ENCODE results near the gene SPINK9.
"Not testable (repeated sequence)": the region's sequence is repeated elsewhere in the genome, so short reads cannot be mapped to it uniquely, and the experiment has no call there.

The SPINK9 gene, protein sequence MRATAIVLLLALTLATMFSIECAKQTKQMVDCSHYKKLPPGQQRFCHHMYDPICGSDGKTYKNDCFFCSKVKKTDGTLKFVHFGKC
- total RNA-seq = 0 to 0.31 reads per million in 2 donors

DNA sequence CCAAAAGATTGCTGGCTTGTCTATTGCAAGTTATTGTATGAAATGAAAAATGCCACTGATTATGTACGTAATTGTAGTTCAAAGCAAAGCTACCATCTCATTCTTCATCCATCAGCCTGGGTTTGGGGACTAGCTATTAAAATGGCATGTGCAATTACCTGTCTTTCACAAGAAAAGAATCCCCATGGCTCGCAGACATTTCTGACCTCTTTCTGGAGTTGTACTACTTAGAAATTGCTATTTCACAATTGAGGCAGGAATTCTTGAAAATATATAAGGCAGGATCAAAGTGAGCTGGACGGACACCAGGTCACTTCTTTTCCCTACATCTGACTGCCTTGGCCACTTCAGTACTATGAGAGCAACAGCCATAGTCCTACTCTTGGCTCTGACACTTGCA, at the start of gene SPINK9:
SPINK9 (plus strand) TSS at position 301 of the 400 bp plus-strand sequence; CDS start at position 356, 55 bp downstream.
- DNase-seq = no peak

DNA sequence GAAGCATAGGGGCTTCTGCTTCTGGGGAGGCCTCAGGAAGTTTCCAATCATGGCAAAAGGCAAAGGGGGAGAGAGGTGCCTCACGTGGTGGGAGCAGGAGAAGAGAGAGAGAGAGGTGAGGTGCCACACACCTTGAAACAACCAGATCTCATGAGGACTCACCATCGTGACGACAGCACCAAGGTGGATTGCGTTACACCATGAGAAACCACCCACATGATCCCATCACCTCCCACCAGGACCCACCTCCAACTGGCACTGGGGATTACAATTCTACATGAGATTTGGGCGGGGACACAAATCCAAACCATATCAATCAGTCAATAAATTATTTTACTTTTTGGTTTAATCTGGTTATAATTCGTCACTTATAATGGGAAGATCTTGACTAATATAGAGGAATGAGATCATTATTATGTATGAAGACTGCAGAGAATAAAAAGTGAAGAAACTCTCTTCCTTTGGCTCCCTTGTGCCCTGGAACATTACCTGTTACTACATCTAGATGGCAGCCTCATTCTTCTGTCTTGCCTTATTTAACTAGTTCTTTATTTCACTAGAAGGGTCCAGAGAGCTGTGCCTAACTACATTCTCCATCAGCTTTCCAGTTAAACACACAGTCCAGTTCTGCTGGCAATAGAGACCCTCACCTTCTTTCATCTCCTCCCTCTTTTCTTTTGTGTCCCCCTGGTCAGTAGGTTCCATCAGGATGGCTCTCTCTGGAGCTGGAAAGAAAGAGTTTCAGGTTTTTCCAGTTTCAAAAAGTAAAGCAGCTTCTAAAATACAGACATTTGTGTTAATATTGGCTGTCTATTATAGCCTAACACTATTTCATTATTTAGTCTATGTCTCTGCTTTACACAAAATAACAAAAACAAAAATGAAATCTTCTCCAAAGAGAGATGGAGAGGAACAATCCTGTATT, 44.8 kb upstream of the SPINK9 start:
- DNase-seq = no peak

DNA sequence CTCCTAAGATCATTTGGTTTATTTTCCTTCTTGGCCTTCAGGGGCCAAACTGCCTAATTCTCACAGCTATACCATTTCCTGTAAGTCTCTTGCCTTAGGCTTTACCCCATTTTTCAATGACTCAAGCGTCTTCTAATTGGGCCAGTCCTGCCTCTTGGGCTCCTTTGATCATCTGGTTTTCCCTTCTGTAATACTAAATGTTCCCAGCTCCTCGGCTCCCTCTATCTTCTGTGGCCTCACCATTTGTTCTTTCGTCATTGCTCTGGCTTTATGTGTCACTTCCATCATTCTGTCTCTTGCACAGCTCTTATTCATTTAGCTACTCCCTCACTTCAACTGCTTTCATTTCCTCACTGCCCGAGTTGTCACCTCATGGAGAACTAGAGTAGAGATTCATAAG, 37.6 kb upstream of the SPINK9 start:
- no peak for DNase-seq

DNA sequence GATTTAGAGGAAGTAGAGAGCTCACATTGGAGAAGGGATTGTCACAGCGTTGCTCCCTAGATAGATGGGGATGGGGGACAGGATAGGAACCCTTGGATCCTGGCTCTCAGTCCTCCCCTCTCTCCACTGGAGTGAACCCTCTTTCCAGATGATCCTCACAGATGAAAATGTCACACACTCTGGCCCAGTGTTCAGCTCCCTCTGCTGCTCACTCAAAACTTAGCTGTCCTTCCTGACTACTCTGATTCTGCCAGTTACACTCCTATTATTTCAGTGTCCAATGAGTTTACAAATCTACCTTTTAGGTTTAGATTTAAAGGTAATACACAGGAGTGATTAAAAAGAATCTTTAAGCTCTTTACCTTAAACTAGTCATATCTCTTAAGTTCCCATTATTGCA, 28.9 kb upstream of the SPINK9 start:
- DNase-seq = no peak

DNA sequence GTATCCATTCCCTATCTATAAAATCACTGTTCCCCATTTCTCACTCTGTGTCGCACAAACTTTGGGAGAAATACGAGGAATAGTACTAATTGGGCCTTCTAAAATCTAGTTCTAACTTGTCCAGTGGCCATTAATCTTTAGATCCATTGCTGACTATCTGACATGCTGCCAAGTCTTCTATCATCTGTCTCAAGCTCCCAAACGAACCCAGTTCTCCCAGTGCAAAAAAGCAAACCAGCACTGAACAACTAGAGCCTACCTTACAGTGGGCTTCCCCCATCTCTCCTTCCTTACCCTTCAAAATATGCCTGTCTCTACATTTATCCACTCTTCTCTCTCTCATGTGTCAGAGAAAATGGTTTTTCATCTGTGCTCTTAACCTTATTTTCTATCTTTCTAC, 26.3 kb upstream of the SPINK9 start:
- DNase-seq = no peak

DNA sequence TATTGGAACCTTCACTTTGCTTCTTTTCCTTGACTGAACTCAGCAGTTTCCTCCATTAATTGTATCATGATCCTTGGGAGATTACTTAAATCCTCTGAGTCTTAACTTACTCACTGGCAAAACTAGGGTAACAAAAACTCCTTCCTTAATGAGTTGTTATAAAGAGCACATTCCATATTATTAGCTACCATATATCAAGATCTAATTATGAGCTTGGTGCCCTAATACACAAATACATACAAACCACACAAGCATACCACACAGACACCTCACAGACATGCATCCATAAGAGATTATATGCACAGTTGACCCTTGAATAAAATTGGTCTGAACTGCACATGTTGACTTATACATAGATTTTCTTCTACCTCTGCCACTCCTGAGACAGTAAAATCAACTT, 25.6 kb upstream of the SPINK9 start:
- DNase-seq = no peak

DNA sequence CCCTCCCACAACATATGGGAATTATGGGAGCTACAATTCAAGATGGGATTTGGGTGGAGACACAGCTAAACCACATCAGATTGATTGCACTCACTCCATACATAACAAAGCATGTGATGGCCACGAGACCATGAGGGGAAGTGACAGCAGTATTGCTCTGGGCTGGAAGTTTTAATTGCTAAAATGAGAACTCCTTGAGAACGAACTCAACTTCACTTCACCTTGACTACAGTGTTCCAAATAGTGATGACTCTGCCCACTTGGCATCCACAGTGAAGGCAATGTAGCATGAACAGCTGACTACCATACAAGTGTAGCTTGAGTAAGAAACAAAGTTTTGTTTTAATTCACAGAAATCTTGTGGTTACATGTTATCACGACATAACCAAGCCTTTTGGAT, 23.9 kb upstream of the SPINK9 start:
- no peak for DNase-seq

DNA sequence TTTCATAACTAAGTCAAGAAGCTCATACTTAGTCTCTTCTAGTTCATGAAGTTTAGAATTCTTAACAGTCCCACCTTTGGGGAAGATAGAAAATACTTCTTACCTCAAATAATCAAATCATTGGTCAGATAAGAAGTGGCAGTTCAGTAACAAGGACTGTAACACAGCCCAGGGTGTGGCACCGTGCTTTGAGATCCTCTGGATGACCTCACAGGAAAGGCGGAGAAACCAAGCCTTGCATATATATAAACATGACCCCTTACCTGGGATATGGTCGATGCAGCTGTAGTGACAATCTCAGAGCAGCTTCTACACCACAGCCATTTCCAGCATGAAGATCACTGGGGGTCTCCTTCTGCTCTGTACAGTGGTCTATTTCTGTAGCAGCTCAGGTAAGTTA, 23.2 kb upstream of the SPINK9 start, which contains the start of gene SPINK7:
SPINK7 (plus strand) TSS at position 271 of the 400 bp plus-strand sequence; CDS start at position 332, 61 bp downstream.
- DNase-seq = no peak

DNA sequence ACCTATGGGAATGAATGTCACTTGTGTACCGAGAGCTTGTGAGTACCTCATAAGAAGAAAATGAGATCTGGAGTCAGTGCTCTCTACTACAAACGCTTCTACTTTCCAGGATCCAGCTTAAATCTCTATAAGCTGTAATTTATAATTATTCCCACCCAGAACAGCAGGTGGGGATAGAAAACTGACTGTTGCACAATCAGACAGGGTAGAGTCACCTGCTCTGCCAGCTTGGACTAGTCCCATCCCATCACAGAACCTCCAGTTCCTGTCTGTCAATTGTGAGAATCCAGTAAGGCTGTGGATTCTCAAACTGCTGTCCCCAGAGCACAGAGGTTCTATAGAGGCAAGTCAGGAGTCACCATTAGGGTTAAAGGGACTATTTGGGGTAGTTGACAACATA, 21.2 kb upstream of the SPINK9 start:
- no peak for DNase-seq

DNA sequence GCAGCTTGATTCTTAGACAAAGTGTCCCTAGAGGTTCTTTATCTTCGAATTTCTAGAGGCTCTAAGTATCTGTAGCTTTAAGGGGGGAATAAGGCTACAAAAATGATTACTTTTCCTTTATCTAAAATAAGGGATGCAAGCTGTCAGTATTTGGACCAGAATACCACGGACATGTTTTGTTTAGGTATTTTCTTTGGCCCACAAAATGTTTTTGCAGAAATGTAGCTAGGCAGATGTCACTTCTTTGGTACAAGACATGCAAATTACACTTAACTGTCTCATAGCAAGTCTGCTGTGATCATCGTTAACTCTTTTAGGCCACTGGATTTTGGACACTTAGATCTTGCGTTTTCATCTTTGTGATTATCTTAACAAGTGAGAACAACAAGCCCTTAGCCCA, 20.6 kb upstream of the SPINK9 start:
- DNase-seq = no peak

DNA sequence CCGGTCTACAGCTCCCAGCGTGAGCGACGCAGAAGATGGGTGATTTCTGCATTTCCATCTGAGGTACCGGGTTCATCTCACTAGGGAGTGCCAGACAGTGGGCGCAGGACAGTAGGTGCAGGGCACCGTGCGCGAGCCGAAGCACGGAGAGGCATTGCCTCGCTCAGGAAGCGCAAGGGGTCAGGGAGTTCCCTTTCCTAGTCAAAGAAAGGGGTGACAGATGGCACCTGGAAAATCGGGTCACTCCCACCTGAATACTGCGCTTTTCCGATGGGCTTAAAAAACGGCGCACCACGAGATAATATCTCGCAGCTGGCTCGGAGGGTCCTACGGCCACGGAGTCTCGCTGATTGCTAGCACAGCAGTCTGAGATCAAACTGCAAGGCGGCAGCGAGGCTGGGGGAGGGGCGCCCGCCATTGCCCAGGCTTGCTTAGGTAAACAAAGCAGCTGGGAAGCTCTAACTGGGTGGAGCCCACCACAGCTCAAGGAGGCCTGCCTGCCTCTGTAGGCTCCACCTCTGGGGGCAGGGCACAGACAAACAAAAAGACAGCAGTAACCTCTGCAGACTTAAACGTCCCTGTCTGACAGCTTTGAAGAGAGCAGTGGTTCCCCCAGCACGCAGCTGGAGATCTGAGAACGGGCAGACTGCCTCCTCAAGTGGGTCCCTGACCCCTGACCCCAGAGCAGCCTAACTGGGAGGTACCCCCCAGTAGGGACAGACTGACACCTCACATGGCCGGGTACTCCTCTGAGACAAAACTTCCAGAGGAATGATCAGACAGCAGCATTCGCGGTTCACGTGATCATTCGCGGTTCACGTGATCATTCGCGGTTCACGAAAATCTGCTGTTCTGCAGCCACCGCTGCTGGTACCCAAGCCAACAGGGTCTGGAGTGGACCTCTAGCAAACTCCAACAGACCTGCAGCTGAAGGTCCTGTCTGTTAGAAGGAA, 15.1 kb upstream of the SPINK9 start:
- not testable (repeated sequence) for DNase-seq

DNA sequence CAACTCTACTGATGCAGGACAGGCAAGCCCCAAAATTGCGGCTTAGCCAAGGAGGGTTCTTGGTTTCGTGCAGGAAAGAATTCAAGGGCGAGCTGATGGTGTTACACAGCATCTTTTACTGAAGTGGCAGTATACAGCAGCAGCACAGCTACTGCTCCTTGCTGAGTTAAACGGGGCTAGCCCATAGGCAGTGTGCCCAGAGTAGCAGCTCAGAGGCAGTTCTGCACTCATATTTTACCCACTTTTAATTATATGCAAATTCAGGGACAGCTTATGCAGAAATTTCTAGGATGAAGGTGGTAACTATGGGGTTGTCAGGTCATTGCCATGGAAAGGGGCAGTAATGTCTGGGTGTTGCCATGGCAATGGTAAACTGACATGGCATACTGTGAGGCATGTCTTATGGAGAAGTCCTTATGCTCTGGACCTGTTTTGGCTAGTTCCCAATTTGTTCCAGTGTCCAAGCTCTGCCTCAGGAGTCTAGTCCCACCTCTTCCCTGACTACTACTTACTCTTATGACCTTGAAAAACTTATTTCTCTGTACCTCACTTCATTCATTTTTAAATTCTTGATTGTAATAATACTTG, 2.0 kb upstream of the SPINK9 start:
- no peak for DNase-seq

DNA sequence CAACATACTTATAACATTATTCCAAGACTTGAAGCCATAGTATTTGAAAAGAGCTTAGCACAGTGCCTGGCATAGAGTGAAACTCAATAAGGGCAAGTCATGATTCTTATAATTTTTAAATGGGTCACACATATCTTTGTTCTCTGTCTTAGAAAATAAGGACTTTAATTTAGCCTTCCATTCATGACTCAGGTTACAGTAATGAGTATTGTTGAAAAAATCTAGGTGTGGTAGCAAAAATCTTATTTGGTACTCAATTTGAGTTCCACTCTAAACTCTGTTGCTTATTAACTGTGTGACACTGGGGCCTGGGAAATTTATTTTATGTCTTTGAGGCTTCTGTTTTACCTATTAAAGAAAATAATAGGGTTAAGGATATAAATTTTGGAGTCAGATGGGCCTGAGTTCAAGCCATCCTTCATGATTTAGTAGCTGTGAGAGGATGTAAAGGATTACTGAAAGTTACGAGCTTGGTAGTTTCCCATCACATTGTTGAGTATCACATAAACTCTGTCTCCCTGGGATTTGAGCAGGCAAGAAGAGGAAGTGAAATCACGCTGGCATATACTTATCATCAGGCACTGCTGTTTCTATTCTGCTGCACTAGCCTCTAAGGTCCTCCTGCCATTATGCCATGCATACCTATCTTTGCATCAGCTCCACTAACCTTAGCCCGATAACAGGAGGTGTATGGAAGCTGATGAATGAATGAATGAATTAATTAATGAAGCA, 1.5 kb downstream of the SPINK9 start:
- no peak for DNase-seq

DNA sequence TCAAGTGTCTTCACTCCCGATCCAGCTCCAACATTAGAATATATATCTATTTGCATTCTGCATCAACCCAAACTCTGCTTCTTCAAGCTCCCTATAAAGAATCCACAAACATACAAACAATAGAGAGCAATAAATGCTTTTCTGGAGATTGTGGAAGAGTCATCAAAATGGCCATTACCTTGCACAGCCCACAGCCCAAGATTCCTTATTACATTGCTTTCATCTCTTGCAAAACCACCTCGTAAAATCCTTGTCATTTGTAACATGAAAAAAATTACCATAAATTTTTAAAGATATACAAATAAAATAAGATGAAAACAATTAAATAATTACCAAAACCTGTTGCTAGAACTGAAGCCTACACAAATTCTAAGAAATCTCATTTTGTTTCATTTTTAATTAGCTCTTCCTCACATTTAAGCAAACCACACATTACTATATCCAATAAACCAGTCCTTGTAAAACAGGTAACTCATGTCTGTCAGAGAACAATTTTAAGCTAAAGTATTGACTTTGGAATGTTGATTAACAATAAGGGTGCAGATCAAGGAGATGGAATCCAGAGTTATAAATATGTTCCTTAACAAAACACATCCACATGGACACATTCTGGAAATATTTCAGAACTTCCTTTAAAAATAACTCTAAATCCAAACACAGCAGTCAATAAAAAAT, 7.1 kb downstream of the SPINK9 start:
- DNase-seq = no peak

DNA sequence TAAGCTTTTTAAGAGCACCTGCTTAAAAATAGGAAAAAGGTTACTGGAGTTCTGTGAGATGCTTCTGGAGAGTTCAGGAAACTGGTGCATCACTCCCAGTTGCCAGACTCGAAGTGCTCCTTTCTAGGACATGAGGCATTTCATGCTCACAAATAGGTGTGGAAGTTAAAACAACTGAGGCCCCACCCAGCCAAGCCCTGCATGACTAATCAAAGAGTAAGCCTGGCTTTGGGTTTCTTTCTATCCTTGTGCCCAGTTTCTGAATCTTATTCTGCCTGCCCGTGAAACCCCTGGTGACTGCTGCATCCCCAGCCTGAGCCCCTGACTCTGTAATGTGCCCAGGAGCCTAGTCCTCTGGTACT, 7.7 kb downstream of the SPINK9 start:
- DNase-seq = no peak

DNA sequence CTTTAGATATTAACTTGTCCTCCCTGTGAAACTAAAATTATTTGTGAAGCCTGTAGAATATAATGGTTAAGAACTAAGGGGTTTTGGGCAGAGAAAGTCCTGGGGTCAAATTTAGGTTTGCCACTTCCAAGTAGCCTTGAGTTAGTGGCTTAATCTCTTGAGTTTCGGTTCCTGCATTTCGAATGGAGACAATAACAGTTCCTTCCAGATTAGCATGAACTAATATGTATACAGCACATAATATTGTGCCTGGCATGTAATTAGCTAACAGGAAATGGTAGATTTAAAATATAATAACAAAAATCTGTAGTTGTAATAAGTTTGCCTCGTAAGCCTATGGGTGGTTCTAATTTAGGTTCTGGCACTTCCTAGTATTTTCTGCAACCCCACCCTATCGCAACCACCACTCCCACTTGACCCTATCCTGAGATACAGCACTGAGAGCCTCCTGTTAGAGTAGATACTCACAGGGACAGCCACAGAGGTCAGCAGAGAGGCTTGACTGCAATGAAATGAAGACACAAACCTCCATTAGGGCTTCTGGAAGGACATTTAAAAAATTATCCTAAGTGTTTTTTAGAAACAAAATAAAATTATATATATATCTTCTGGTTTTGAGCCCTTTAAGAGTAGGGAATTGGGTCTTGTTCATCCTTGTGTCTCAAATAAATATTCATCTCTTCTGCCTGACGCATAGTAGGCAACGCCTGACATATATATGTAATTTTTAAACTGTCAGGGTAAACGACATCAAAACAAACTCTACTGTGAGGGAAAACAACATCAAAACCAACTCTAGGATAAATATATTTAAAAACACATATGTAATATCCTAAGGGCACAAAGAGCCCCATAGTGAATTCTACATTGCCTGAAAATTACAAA, 8.5 kb downstream of the SPINK9 start:
- DNase-seq = no peak

DNA sequence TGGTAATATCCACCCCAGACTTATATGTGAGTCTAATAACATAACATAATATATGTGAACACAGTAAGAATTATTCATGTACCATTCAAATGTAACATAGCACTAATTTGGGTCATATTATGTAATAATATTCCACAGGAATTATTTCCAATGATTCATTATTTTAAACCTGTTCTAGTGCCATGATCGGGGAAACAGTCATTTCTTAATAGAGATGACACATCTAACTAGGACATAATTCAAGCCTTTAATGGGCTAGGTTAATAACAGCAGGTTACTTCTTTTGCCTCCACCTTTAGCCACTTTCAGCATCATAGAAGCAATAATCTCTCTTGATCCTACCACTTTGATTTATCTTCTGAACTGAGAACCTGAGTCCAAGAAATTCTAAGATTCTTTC, 12.3 kb downstream of the SPINK9 start:
- no peak for DNase-seq

DNA sequence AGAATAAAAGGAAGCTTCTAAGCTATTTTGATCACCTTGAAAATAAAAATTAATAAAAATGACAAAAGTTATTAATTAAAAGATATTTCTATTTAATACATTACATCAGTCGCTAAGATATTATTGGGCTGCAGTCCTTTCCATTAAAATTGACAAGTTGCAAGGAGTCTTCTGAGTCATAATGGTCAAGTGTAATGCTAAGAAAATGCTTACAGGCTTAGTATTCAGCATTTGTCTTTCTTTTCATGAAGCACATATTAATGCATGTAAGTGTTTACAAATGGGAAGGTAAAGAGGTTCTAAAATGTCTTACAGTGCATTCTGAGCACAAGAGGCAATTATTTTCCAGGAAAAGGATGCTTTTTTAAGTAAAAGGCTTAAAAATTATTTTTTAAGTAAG, 17.3 kb downstream of the SPINK9 start:
- DNase-seq = no peak

DNA sequence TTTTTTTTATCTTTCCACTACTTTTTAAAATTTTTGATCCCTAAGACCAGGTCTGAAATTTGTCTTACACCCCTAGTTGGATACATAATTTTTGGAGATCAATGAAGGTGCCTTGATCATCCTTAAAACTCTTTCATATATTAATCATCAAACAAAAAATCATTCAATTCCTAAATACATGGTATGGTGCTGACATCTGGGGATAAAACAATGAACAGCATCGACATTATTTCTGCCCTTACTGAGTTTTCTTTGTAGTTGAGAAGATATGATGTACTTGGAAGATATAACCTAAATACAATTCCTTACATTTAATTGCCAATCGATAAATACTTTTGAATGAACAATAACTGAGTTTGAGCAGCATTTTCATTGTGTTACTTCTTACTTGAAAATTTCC, 18.3 kb downstream of the SPINK9 start:
- no peak for DNase-seq

DNA sequence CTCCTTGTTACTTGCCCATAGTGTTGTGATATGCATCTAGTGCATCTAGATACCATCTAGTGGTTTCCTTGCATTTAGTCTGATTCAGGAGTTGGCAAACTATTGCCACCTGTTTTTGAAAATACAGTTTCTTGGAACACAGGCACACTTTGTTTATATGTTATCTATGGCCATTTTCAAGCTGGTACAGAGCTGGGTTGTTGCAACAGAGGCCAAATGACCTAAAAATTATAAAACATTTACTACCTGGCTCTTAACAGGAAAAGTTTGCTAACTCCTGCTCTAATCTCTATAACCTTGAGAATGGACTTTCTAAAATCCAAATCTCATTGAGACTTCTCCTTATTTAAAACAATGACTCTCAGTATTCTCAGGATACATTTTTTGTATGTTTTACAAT, 29.0 kb downstream of the SPINK9 start:
- DNase-seq = no peak

DNA sequence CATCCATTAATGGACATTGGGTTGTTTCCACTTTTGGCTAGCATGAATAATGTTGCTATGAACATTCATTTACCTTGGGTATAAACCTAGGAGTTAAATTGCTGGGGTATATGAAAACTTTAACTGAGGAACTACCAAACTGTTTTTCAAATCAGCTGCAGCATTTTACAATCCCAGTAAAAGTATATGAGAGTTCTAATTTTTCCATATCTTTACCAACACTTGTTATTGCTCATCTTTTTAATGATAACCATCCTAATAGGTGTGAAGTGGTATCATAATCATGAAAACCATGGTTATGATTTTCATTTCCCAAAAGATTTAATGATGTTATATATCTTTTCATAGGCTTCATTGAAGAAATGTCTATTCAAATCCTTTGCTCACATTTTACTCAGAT, 32.9 kb downstream of the SPINK9 start:
- no peak for DNase-seq
